DMS79 treated with DMSO at 0.1 percent for 48 hours (cell line): ENCODE data around the gene SH3BP1.

ENCODE experiments used
- DNase-seq: peaks from one replicate; lab custom pipeline; 2025; lab: John Stamatoyannopoulos, UW

Gene SH3BP1

DNA sequence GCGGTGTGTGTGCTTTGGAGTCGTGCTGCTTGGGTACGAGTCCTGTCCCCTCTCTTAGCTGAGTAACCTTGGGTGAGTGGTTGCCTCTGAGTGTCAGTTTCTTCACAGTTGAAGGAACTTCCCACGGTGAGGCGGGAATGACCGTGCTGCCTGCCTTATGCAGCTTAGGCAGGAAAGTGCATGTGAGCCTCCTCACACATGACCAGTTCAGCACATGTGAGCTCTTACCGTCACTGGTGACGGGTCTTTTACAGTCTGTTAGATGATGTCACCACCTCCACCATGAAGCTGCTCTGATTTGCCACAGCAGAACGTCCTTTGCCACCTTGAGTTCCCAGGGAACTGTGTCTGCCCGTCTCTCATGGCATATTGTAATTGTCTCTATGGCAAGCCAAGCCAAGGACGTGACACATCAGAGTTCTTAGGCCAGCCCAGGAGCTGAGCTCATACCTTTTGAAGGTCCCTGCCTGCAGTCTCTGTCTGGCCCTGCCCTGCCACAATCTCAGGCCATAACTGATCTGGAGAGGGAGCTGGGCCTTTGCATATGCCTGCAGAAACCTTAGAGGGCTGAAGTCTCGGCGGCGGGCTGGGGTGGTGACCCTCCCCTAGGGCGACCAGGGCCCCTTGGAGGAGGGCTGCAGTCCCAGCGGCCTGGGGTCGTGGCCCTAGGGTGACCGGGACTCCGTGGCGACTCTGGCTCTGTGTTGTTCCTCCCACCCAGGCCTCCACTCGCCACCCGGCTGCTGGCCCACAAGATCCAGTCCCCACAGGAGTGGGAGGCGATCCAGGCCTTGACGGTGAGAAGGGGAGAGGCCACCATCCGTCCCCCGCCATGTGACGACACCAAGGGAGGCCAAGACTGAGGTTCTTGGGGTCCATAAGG is 23.0 kb upstream of the SH3BP1 start:
- no peak for DNase-seq

DNA sequence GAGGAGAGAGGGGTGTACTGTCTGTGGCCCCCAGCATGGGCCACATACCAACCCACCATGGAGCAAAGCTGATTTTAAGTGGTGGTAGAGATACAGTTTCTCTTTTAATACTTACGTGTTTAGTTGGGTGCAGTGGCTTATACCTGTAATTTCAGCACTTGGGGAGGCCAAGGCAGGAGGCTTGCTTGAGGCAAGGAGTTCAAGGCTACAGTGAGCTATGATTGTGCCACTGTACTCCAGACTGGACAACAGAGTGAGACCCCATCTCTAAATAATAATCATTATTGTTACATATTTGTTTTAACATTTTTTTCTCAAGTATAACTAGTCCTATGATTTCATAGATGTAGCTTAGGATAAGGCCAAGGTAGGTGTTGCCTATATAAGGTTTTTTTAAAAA is 22.0 kb upstream of the SH3BP1 start:
- DNase-seq: no peak

DNA sequence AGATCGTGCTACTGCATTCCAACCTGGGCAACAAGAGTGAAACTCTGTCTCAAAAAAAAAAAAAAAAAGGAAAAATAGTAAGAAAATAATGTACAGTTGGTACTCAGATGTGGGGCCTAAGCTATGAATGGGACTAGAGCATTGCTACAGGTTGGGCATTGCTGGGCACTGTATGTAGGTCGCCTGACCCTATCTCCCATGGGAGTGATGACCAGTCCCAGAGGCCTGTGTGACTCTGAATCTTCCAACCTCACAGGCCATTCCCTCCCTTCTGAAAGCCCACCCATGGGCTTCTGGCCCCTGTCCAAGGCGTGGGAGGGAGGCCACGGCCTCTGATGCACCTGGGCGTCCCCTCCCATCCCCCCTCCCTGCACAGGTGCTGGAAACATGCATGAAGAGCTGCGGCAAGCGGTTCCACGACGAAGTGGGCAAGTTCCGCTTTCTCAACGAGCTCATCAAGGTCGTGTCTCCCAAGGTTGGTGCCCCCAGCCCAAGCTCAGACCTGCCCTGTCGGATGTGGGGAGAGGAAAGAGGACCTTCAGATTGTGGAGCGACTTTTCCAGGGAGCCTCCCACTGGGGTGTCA is 21.3 kb upstream of the SH3BP1 start:
- DNase-seq: no peak

DNA sequence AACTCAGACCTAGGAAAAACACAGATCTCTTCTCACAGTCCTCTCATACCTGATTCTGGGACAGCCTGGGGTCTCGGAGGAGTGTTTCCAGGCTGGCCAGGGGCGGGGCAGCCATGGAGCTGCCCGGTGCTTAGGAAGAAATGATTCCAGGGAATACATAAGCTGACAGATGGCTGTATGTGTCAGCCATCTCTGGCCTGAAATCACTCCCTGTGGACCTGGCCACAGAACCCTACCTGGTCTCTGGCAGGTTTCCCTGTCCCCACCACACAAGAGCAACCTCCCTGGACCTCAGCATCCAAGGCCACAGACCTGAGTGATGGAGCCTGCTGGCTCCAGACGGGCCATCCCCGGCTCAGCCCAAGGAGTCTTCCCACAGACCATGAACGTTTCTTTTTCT is 20.8 kb upstream of the SH3BP1 start:
- DNase-seq: no peak

DNA sequence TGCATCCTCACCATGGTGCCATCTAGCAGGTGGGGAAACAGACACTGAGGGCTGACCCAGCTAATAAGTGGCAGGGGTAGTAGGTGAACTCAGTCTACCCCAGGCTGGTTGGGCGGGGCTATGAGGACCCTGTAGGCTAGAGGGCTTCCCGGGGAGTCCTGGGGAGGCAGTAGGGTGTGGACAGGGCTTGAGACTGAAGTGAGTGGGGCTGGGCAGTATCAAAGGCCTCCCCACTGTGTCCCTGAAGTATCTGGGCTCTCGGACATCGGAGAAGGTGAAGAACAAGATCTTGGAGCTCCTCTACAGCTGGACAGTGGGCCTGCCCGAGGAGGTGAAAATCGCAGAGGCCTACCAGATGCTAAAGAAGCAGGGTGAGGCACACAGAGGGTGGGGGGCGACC is 19.5 kb upstream of the SH3BP1 start:
- no peak for DNase-seq

DNA sequence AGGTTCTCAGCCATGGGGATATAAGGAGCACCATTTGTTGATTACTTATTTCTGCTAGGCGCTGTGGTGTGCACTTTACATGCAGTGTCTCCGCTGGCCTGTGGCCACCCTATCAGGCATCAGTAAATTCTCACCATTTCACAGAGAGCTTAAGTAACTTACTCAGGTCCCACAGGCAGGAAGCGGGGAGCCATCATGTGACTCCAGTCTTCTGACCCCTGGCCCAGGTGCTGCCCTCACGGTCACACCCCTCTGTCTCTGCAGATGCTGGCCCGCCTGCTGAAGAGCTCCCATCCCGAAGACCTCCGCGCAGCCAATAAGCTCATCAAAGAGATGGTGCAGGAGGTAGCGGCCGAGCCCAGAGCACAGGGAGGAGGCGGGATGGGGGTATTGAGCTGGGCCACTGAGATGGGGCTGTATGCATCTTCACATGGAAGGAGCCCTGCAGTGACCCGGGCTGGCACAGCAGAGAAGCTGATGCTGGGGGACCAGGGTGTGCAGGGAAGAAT is 18.1 kb upstream of the SH3BP1 start:
- no peak for DNase-seq

DNA sequence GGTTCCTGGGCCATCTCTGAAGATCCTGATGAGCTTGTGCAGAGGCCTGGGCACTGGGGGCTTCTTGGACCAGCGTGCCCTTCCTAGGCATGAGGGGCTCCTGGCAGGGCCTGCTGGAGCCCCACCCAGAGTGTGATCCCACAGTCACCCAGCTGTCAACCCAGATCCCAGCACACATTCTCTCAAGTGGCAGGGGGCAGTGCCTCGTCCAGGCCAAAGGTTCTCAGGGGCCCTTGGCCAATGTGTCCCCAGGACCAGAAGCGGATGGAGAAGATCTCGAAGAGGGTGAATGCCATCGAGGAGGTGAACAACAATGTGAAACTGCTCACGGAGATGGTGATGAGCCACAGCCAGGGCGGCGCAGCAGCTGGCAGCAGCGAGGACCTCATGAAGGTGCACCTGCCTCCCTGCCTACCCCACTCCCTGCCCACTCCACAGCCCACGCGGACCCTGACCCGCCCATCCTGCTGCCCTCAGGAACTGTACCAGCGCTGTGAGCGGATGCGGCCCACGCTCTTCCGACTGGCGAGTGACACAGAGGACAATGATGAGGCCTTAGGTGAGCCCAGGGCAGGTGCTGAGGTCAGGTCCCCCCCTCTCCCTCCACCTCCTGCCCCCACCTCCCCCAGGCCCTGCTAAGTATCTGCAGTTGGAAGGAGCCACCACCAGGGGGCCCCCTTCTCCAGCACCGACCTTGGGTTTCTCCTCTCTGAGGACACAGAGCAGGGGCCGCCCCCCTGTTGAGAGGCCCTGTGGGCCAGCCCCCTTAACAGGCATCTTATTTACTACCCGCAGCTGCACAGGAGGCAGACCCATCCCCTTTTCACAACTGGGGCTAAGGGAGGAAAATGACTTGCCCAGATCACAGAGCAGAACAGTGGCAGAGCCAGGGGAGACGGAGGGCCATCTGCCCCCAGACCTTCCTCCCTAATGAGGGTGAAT is 16.1 kb upstream of the SH3BP1 start:
- no peak for DNase-seq

DNA sequence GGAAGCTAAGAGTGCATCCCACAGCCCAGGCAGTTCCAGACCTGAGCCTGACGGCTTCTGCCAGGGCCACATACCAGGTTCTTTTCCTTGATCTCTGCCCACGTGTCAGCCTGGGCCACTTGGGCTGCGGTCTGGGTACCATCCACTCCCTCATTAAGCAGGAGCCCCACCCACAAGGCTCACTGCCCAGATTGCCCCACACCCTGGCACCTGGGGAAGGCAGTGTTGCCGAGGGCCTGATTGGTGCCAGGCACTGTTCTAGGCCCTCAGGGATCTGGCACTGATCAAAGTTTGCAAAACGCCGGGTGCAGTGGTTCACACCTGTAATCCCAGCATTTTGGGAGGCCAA is 15.5 kb upstream of the SH3BP1 start:
- DNase-seq: no peak

DNA sequence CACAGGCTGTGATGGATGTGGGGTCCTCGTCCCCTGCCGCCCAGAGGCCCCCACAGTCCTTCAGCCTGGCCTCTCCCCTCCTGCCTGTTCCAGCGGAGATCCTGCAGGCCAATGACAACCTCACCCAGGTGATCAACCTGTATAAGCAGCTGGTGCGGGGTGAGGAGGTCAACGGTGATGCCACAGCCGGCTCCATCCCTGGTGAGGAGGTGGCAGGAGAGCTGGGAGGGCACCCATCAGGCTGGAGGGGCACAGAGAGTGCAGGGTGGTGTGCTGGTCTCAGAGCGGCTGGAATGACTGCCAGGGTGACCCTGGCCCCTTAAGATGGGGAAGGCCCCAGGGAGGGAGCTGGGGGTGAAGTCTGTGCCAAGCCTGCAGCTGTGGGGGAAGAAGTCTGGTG is 14.6 kb upstream of the SH3BP1 start:
- DNase-seq: no peak

DNA sequence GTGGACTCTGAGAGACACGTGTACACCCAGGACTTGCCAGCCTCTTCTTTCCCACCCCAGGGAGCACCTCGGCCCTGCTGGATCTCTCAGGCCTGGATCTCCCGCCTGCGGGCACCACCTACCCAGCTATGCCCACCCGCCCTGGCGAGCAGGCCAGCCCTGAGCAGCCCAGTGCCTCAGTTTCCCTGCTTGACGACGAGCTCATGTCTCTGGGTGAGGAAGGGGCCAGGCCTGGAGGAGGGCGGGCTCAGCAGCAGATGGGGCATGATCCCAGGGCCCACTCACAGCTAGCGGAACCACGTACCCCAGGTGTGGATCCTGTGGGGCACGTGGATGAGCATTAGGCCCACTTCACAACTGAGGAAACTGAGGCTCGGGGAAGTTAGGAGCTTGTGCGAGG is 13.7 kb upstream of the SH3BP1 start:
- no peak for DNase-seq

DNA sequence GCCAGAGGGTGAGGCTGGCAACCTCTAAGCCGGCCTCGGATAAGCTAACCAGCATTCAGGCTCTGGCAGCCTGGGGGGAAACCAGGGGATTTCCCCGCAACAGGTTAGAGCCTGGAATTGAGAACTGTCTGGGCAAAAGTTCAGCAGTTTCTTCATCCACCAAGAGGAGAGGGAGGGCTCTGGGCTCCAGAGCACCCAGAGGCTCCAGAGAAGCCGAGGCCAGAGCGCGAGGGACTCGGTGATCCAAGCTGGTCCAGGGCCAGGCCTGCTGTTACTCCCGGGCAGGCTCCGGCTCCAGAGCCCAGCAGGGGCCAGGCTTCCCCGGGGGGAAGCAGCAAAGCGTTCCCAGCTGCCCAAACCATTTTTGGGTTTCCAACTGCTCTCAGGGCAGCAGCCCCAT is 13.3 kb upstream of the SH3BP1 start:
- DNase-seq: no peak

DNA sequence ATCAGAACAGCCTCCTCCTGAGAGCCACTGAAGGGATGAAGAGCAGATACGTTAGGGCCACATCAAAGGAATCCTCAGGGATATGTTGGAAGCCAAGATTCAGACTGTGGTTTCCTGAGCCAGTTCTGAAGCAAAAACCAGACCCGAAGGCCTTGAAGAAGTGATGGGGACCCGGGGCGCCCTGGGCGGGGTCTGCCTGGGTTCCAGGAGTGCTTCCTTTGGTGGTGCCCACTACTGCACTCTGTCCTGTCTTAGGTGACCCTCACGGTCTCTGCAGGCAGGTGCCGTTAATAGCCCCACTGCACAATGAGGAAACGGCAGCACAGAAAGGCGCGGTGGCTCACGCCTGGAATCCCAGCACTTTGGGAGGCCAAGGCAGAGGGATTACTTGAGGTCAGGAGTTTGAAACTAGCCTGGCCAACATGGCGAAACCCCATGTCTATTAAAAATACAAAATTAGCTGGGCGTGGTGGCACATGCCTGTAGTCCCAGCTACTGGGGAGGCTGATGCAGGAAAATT is 12.9 kb upstream of the SH3BP1 start:
- no peak for DNase-seq

DNA sequence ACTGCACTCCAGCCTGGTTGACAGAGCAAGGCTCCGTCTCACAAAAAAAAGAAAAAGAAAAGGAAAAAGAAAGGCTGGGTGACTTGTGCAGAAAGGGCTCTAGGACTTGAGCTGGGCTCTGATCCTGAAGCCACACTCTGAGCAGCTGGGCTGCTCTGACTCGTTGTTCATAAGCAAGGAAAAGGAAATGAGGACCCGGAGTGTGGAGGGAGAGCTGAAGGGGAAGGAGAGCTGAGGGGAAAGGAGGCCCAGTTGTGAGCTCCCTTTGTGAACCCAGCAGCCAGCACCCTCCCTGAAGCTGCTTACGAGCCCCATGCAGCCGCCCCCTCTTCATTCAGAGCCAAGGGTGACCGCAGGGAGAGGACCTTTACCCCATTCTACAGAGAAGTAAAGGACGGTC is 12.3 kb upstream of the SH3BP1 start:
- DNase-seq: no peak

DNA sequence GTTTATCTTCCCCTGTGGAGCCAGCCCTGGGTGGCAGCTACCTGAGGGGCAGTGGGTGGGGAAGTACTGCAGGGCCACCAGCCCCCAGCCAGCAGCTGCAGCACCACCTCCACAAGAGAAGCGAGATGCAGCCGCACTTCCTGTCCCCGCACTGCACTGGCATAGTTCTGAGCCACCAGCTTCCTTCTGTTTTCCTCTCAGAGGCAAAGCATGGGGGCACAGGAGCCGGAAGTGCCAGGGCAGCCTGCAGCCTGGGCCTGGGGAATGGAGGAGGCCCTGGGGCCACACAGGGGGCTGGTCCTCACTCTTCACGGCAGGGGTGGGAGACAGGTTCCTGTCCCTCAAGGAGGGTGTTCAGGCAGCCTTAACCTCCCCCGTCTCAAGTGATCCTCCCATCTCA is 11.9 kb upstream of the SH3BP1 start:
- no peak for DNase-seq

DNA sequence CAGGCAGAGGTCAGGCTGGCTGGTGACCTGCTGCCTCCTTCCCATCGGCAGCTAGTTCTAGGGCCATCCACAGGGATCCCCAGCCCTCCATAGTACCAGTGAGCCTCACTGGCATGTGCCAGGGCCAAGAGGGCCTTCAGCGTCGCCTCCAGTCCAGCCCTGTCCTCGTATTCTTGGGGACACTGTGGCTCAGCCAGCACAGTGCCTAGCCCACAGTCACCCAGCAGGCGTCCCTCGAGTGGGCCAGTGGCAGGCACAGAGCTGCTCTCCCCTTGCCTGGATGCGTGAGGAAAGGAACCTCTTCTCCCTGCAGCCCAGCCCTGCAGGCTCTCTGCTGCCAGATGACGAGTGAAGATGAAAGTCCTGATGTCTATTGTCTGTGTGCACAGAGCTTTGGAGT is 10.6 kb upstream of the SH3BP1 start:
- no peak for DNase-seq

DNA sequence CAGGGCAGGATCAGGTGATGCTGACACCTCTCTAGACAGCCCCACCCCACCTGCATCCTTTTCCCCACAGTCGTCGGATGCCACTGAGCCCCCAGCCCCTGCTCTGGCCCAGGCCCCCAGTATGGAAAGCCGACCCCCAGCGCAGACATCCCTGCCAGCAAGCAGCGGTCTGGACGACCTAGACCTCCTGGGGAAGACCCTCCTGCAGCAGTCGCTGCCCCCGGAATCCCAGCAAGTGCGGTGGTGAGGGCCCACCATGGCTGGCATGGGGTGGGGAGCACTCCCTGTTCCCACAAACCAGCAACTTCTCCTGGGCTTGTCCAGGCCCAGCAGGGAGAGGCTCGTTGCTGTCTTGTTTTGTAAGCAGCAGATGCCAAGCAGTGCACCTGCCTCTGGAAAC is 9.5 kb upstream of the SH3BP1 start:
- DNase-seq: no peak

DNA sequence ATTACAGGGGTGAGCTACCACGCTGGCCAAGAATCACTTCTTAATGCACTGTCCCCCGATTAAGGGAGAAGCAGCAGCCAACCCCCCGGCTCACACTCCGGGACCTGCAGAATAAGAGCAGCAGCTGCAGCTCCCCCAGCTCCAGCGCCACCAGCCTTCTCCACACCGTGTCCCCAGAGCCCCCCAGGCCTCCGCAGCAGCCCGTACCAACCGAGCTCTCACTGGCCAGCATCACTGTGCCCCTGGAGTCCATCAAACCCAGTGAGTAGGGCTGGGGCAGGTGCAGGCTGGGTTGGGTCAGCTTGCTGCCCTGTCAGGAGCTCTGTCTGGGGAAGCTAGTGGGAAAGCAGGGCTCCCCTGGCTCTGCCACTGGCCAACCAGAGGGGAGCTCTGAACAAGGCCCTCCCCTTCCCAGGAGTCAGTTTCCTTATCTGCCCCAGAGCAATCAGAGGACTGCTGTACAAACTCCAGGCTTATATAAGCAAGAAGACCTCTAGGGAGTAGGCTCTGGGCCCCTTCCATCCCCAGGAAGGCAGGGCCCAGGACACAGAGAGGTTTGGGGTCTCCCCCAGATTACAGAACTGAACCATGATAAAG is 8.5 kb upstream of the SH3BP1 start:
- no peak for DNase-seq

DNA sequence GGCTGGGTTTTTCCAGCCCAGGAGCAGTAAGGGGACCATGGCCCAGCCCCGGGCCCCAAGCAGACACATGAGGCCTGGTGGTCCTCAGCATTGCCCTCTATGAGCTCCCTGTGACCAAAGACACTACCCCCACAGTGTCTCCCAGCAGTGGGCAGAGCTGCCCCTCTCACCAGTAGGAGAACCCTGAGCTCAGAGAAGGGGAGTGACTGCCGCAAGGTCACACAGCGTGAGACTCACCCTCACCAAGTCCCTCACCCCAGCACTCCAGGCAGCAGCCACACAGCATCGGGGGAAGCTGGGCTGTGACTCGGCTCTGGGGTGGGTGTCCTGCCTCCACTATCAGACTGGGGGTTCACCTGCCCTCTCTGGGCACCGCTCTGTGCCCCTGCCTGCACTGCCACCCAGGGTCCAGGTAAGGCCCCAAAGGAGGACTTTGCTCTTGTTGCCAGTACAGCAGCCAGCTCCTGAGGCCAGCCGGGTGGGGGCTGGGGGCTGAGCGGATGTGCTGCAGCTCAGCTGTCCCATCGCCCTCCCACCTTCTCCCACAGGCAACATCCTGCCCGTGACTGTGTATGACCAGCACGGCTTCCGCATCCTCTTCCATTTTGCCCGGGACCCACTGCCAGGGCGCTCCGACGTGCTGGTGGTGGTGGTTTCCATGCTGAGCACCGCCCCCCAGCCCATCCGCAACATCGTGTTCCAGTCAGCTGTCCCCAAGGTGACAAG is 7.9 kb upstream of the SH3BP1 start:
- no peak for DNase-seq

DNA sequence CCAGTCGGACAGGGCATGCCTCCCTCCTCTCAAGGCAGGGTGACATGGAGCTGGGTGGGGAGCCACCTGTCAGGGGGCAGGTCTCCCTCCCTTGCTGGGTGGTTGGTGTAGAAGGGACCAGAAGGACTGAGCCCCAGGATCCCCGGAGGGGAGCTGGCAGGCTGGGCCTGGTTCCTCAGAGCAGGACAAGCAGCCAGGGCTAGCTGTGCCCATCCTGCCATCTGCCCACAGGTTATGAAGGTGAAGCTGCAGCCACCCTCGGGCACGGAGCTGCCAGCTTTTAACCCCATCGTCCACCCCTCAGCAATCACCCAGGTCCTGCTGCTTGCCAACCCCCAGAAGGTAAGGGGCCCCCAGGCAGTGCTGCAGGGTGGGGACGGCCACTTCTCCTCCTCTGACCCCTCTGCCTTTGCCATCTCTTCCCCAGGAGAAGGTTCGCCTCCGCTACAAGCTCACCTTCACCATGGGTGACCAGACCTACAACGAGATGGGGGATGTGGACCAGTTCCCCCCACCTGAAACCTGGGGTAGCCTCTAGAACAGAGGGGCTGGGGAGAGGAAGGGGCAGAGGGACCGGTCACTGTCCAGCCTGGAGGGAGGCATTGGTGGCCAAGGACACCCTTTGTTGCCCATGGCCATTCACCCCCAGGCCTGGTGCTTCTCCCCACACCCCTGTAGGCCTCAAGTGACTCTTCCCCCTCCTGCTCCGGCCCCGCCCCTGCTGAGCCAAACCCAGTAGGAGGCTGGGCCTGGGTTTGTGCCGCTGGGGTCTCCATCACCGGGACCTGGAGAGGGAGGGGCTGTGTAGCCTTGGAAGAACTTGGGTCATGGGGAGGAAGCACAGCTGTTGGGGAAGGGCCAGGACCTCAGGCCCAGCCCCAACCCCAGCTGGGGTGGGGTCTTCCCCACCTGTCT is 7.0 kb upstream of the SH3BP1 start:
- no peak for DNase-seq

DNA sequence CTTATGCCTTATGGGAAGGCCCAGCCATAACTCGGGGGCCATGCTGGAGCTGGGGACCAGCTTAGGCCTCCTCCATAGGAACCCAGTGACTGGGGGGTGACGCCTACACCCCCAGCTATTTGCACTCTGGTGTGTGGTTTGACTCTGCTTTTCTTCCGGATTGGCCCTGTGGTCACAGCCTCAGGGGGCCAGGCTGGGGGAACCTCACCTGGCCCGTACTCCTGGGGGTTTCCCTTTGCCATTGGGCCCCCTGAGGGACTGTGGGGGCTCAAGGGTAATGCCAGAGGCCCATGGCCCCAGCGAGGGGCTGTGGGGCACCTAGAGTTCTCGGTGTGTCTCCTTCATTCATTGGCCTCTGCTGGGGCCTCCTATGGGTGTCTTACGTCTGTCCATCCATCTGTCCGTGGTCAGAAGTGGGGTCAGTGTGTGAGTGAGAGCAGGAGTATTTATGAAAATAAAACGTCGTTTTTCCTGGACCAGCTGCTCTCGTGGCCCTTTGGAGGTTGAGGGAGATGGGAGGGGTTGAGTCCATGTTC is 6.3 kb upstream of the SH3BP1 start:
- no peak for DNase-seq
